ENCODE data around the gene RAB3GAP1.
"Not testable (repeated sequence)": the region's sequence is repeated elsewhere in the genome, so short reads cannot be mapped to it uniquely, and the experiment has no call there.

- TF ChIP-seq CTCF, POLR2A (IDR thresholded peaks at IDR 0.05): not testable (repeated sequence)
These were observed 69.6 kb downstream of the RAB3GAP1 start for GRCh38 chr2:135121658-135122039.

Measured in testis (tissue), 2 donors.